Stomach smooth muscle (tissue), 2 donors: Measurements from ENCODE around the gene TMEM109.

Source experiments
- H3K27ac ChIP-seq: one replicate; pipeline ENCODE4 v1.7.0; 2013; ENCODE audit warnings: mild to moderate bottlenecking, low read length, inconsistent platforms
- H3K27me3 ChIP-seq, 2 donors: one replicate each; pipeline ENCODE4 v1.7.0; 2013; ENCODE audit warnings: low read length in 2 of 2; ENCODE audit not compliant: insufficient read depth in 2 of 2, control insufficient read depth in 1 of 2
- H3K36me3 ChIP-seq, 2 donors: one replicate each; pipeline ENCODE4 v1.7.0; 2013; ENCODE audit warnings: low read length in 2 of 2; ENCODE audit not compliant: control insufficient read depth in 2 of 2, insufficient read depth in 2 of 2
- H3K4me1 ChIP-seq: one replicate; pipeline ENCODE4 v1.7.0; 2013; ENCODE audit warnings: low read length; ENCODE audit not compliant: control insufficient read depth, insufficient read depth
- H3K4me3 ChIP-seq, 2 donors: one replicate each; pipeline ENCODE4 v1.7.0; 2013; ENCODE audit warnings: low read length in 2 of 2
- H3K9ac ChIP-seq, 2 donors: one replicate each; pipeline ENCODE4 v1.7.0; 2013; ENCODE audit warnings: low read length in 2 of 2, mild to moderate bottlenecking in 1 of 2
- H3K9me3 ChIP-seq, 2 donors: one replicate each; pipeline ENCODE4 v1.7.0; 2013; ENCODE audit warnings: low read length in 2 of 2; ENCODE audit not compliant: control insufficient read depth in 2 of 2
- donor health status: healthy.
- donor health status: Pancreatic carcinoma.

The TMEM109 gene

GRCh38 chr11:60971520-60971919 lies 57.6 kb downstream of the TMEM109 start, which contains the start of gene CD6:
Gene CD6 (plus strand): TSS chr11:60971680. CDS start chr11:60971866, 186 bp downstream.
- H3K9ac ChIP-seq, result no peak within 1 kb of the TSS
- no peak within 1 kb of the TSS for H3K27ac ChIP-seq

GRCh38 chr11:60972182-60973030 lies 58.4 kb downstream of the TMEM109 start:
- Histone ChIP-seq H3K27ac (no peak overlapping the region), H3K36me3 (no peaks in the 10 kb centered on the region), H3K4me1 (no peaks in the 10 kb centered on the region), H3K9me3 (no peaks in the 10 kb centered on the region), H3K4me3 (no peak overlapping the region), H3K27me3 (no peaks in the 10 kb centered on the region), H3K9ac (no peak overlapping the region)

More at GRCh38 chr11:60971520-60971919, 57.6 kb downstream of the TMEM109 start, which contains the start of gene CD6:
- no peaks in the 10 kb centered on the region for H3K27me3 ChIP-seq
- no peaks in the 10 kb centered on the region for H3K4me1 ChIP-seq
- H3K36me3 ChIP-seq, result no peaks in the 10 kb centered on the region
- H3K9me3 ChIP-seq, result no peaks in the 10 kb centered on the region
- H3K4me3 ChIP-seq, result no peak within 1 kb of the TSS
